H1 (cell line): Measurements from ENCODE around the gene PKMYT1. TPM values are rescaled to one million over a fixed set of nuclear protein-coding genes. Genes with fewer than 3 reads are reported as not detected.

Experiments
- CHD2 ChIP-seq: IDR thresholded peaks from 2 replicates; pipeline ENCODE4 v1.6.1; 2012; ENCODE audit warnings: low read length, improper control_type of control experiment
- JUN ChIP-seq: IDR thresholded peaks from 2 replicates; pipeline ENCODE4 v1.6.1; 2011; ENCODE audit warnings: low read depth, mild to moderate bottlenecking, improper control_type of control experiment, low read length
- SUZ12 ChIP-seq: fragments of 200-600 bp; sonication (generic); IDR thresholded peaks from 2 replicates; pipeline ENCODE4 v1.6.1; 2012; ENCODE audit warnings: mild to moderate bottlenecking, inconsistent platforms, low read length, moderate library complexity, mixed read lengths
- TEAD4 ChIP-seq: IDR thresholded peaks from 2 replicates; pipeline ENCODE4 v1.6.1; 2012; ENCODE audit warnings: low read depth, low read length, inconsistent platforms, mixed read lengths
- polyA plus RNA-seq, 7 experiments: library from polyadenylated mRNA; depleted of rRNA in 3 of 7; stranded (reverse) in 5 of 7; unstranded in 2 of 7; fragments of >200 nt in 5 of 7; fragments of 200-250 nt in 2 of 7; gene quantifications; 1 replicate in 5 of 7; 2 replicates in 1 of 7; 4 replicates in 1 of 7; pipeline versions ENCODE4 v1.2.1 to v1.2.3, GENCODE V29; 2011 to 2013; ENCODE audit warnings: missing spikeins in 2 of 7, mixed read lengths in 2 of 7
- total RNA-seq: library from RNA; stranded (reverse); fragmentation: NEBNext Ultra II Directional; extraction: Animal tissue kit (Norgen Biotek cat#: 25700); gene quantifications from 2 replicates; pipeline ENCODE4 v1.2.1, GENCODE V29; 2021

The PKMYT1 gene
- total and polyA plus RNA-seq, 2 of the 8 experiments (the other 6 are each of a cell fraction or from before 2014, with no cell fraction given), result 74.7 to 85.2 TPM

DNA sequence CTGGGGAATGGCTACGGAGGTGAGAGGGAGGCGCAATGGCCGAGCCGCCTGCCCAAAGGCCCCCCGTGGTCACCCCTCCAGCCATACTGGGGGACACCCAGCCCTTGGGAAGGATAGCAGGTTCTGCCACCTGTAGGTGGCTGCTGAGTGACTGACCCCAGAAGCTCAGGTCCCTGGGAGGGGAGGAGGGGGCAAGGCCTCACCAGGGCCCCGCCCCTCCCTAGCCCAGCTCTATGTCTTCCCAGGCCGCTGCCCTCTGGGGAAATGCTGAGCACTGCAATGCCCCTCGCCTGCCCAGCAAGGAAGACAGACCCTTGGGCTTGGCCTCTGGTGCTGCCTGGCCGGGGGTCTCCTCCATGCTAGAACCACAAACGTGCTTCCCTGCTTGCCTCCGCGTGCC, 21.1 kb upstream of the PKMYT1 start (continued):
- no peak for TF ChIP-seq CHD2
- no peak for TF ChIP-seq TEAD4
- no peak for TF ChIP-seq SUZ12
- no peak for TF ChIP-seq JUN
